D341Med (cell line): Measurements from ENCODE around the gene DDX5.
A peak's percentile ranks its signal among the peaks of the same experiment; 100 is the strongest.

Experiments
- DNase-seq: peaks from one replicate; pipeline ENCODE4 v3.0.0; 2012; ENCODE audit warnings: low spot score

The DDX5 gene

GRCh38 chr17:64506201-64506575 is at the start of gene DDX5:
Gene DDX5, minus strand, starts transcription at chr17:64506289. Its CDS starts 170 bp downstream, at chr17:64506119.
- DNase-seq = peak; percentile 97

GRCh38 chr17:64555281-64555680 is 49.2 kb upstream of the DDX5 start:
- DNase-seq = no peak

DNA sequence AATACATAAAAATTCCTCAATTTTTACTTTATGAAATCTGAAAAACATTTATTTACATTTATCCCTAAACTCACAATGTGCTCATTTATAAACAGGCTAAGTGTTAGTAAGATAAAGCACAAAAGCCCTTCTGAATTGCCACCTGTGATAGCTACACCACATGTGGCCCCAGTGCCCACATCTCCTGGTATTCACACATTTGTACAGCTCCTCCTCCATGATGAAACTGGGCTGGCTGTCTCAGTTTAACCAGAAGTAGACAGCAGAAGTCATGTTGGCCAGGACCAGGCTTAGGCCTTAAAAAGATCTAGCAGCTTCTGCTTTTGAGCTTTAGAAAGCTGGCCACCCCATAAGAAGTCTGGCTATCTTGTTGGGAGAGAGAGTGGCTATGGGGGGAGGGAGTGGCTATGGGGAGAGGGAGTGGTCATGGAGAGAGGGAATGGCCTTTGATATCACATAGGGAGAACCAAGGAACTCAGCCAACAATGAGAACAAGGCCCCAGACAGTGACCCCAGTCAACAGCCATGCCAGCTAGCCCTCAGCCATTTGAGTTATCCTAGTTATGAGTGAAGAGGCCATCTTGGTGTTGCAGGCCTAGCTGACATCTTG is 48.0 kb upstream of the DDX5 start:
- DNase-seq = no peak

- DNase-seq = no peak
Measured at GRCh38 chr17:64551461-64551860, 45.4 kb upstream of the DDX5 start.

DNA sequence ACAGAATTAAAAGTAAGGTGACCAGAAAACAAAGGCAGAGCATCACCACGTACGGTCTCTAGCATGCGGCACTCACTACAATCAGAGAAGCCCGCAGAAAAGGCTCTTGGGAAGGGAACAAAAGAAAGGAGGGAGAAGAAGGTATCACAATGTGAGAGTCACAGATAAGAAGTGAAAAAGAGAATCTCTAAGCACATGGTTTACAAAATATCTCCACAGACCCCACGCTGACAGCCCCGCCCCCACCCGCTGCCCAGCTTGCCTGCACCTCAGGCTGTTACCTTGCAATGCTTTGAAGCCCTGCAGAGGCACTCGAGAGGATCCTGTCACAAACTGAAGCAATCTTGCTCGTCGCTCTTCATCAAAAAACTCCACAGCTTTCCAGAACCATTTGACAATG is 41.2 kb upstream of the DDX5 start:
- DNase-seq = no peak

DNA sequence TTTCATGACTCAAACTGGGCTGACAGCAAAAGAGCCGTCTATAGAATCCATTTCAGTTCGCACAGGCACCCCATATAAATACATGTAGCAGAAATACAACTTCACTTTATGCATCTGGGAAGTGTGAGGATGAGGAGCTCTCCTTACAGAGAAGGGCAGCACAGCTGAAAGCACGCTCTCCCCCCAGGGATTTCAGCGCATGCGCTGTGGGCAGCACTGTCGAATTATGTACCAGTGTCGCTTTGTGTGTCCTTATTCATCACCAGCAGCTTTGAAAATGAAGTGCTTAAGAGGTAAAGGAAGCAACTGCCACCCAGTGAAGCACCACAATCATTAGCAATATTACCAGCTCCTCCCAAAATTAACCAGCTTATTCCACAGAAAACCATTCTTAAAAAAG is 40.6 kb upstream of the DDX5 start:
- DNase-seq = no peak

- no peak for DNase-seq
Measured at GRCh38 chr17:64544742-64545141, 38.7 kb upstream of the DDX5 start.

DNA sequence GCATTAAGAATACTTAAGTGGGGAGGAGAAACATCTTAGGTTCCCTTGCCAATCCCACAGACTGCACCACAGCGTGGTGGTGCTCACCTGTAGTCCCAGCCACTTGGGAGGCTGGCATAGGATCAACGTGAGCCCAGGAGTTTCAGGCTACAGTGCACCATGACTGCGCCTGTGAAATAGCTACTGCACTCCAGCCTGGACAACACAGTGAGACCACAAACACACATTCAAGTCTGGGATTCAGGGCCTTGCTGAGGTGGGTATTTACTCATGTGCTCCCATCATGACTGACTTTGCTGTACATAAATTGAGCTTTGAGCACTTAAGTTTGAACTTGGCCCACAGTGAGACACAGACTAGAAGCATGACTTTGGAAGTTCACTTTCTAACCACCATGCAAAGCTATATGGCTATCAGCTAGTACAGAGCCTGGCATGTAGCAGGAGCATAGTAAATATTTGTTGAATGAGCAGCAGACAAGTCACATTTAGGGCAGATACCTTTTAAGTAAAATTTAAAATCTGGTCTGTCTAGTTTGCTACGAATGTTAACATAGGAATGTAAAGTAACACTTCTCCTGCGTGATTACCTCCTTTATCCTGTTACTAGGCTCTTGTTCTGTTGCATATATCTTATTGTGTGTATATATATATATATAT is 34.2 kb upstream of the DDX5 start:
- no peak for DNase-seq

- no peak for DNase-seq
Measured at GRCh38 chr17:64538508-64539130, 32.5 kb upstream of the DDX5 start.

GRCh38 chr17:64537488-64537887 is 31.4 kb upstream of the DDX5 start:
- no peak for DNase-seq

- no peak for DNase-seq
Measured at GRCh38 chr17:64536913-64537312, 30.8 kb upstream of the DDX5 start.

DNA sequence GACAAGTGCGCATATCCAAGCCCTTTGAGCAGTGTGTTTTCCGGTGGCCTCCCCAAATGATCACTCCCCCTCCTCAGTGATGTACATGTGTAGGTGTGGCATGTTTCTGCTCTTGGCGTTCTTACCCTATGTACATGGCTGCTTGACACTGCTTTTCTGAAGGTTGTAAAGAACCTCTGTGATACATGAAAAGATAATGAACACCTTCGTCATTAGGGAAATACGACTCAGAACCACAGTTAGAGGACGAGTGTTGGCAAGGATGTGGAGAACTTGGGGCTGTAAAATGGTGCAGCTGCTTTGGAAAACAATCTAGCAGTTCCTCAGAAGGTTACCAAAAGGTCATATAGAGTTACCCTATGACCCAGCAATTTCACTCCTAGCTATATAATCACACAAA is 29.3 kb upstream of the DDX5 start:
- no peak for DNase-seq

- DNase-seq = peak; percentile 64
Measured at GRCh38 chr17:64534187-64534586, 28.1 kb upstream of the DDX5 start.

GRCh38 chr17:64533784-64534183 is 27.7 kb upstream of the DDX5 start:
- no peak for DNase-seq

GRCh38 chr17:64532409-64532808 is 26.3 kb upstream of the DDX5 start:
- no peak for DNase-seq

GRCh38 chr17:64531955-64532371 is 25.9 kb upstream of the DDX5 start:
- no peak for DNase-seq

GRCh38 chr17:64529221-64529620 is 23.1 kb upstream of the DDX5 start:
- no peak for DNase-seq

- no peak for DNase-seq
Measured at GRCh38 chr17:64527914-64528313, 21.8 kb upstream of the DDX5 start.

DNA sequence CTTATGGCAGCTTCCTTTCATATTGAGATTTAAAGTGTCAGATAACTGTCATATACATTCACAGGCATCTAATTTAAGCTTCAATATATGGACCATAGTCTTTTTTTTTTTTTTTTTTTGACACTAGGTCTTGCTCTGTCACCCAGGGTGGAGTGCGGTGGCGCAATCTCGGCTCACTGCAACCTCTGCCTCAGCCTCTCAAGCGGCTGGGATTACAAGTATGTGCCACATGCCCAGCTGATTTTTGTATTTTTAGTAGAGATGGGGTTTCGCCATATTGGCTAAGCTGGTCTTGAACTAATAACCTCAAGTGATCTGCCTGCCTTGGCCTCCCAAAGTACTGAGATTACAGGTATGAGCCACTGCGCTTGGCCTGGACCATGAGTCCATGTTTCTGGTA is 14.3 kb upstream of the DDX5 start:
- DNase-seq = no peak

- no peak for DNase-seq
Measured at GRCh38 chr17:64519601-64520000, 13.5 kb upstream of the DDX5 start.

GRCh38 chr17:64515829-64516228 is 9.7 kb upstream of the DDX5 start:
- DNase-seq = no peak

- no peak for DNase-seq
Measured at GRCh38 chr17:64515419-64515818, 9.3 kb upstream of the DDX5 start.

DNA sequence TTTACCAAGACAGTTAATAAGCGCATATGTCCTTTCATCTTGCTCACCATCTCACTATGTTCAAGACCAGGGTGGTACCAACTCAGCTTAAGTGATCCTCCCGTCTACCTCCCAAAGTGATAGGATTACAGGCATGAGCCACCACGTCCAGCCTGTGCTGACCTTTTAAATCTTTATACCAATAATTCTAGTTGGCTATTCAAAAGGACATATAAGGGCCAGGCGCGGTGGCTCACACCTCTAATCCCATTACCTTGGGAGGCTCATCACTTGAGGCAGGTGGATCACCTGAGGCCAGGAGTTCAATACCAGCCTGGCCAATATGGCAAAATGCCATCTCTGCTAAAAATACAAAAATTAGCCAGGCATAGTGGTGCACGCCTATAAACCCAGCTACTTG is 3.1 kb upstream of the DDX5 start:
- no peak for DNase-seq

DNA sequence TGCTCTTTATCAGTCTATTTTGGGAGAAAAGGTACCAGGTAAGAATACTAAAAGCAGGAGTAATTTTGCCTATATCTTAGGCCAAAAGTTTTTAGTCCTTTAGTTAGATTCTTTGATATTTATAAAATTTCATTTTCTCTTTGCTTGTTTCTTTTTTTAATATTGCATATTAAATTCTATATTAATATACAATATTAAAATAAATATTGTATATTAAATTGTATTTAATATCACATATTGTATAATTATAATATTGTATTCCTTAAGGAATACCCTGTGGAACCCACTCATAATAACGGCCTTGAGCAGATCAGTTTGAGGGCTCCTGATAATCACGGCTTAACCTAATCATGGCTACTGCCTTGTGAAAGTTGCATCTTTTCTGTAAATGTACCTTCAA is 2.6 kb upstream of the DDX5 start:
- DNase-seq = no peak
